GM21619 (cell line): Measurements from ENCODE around the gene KRTAP2-3.
"Not testable (repeated sequence)": the region's sequence is repeated elsewhere in the genome, so short reads cannot be mapped to it uniquely, and the experiment has no call there.

Experiments
- ATAC-seq: cut with Tn5 transposase; IDR thresholded peaks from one replicate; pipeline ENCODE4 v1.9.1; 2021; ENCODE audit not compliant: unreplicated experiment

Gene KRTAP2-3

DNA sequence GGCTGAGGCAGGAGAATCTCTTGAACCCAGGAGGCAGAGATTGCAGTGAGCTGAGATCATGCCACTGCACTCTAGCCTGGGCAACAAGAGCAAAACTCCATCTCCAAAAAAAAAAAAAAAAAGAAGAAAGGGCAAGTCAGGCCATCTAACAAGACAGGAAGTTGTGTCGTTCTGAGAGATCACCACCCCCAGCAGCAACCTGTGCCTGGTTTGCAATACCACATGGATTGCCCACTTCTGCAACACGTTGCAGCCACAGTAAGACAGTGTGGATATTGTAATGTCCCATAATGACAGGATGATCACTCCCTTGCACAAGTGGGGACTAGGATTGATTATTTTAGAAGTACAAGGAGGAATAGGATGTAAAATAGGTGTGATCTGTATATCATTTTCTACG, 9.1 kb upstream of the KRTAP2-3 start:
- no peak for ATAC-seq

DNA sequence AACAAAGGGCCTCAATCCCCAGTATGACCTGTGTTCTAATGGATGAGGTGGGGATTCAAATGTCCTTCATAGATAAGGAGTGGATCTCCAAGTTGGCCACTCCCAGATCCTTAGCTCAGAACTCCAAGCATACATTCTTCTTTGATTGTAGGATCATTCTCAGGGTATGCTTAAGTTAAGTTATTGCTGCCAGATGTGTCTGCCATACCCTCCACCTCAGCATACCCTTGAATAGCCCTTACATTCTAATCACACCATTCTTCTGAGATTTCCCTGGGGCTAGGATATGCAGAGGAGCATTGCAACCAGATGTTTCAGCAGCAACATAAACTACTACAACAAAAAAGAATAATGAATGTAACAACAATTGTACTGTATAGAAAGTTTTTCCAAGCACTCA, 7.4 kb upstream of the KRTAP2-3 start:
- ATAC-seq = no peak

DNA sequence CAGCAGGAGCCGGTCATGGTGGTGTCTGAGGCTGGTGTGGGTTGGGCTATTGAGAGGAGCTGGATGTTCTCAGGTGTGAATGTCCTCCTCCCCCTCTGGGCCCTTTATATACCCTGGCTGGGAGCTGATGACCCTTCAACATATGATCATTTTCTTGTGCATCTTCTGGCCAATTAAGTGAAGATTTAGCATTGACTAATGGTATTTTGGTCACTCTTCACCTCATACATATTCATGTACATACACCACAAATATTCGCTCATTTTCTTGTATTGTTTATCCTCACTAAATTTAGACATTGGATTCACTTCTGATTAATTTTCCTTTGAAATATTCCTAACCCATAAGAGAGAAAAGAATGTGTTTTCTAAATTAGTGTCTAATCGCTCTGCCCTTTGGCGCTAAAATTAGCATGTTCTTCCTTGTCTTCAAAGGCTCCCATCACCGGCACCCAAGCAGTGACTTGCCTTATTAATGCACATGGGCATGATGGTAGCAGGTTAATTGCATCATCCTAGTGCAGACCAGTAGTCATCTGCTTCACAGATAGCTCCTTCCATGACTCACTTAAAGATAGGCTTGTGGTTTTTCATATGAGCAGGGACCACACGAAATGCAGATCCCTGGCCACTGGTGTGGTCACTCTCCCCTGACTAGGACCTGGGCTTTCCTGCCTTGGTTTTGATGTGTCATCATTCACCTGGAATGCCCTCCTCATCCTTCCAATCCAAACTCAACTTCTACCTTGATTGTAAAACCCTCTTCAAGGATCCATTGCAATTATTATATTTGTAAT, 6.1 kb upstream of the KRTAP2-3 start, which contains the start of gene KRTAP2-4:
TSS of gene KRTAP2-4 (minus strand) at position 51 of the 796 bp plus-strand sequence. CDS start at position 17, 34 bp downstream.
- no peak for ATAC-seq

DNA sequence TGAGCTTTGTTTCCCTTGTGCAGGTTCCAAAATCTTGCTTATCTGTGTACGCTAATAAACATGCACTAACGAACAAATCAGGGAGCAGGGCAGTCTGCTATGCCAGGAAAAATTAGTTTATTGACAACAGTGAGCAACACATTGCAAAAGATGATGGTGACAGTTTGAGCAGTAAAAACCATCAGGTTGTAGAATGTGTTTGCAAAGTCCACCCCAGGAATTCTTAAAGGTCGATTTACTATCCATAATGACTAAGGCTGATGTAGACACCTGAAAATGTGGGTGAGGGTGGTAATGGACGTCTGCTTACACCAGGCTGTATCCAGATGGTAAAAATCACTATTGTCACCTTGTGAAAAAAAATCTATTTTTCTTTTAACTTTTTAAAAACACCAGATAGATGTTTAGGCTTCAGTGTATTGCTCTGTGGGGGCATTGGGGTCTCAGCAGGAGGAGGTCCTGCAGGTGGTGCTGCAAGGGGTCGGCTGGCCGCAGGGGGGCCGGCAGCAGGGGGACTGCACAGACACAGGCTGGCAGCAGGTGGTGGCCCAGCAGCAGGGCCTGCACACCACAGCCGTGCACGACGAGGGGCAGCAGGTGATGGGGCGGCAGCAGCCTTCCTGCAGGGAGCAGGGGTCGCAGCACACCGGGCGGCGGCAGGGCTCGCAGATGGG, 5.2 kb upstream of the KRTAP2-3 start:
- not testable (repeated sequence) for ATAC-seq

DNA sequence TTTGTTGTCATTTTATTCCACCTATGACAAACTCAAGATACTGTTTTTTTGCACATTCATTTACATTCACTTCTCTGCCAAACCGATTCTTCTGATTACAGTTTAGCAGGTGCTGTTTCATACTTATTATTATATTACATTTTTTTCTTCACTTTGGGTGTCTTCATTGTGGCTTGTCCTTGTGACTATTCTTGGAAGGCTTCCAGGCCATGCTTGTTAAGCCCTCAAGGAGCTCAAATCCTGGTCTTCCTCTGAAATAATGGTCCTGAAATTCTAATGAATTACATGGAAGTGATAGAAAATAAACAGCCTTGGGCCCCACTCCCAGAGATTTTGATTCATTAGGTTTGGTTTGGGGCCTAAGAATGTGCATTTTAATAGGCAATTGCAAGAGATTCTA, 4.4 kb upstream of the KRTAP2-3 start:
- no peak for ATAC-seq

DNA sequence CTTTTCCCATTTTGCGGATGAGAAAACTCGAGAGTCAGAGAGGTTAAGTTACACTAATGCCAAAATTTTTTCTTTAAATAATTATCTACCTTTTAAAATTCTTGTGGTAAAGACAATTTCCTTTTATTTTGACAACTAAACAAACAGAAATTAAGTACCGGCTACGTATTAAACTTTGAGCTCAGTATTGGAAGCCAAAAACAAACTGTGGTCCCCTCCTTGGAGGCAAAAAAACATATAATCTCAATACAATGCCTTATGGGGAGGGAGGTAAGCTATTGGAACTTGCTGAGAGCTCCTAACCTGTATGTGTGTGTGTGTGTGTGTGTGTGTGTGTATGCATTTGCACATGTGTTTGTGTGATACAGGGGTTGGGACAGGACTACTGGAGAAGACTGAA, 3.5 kb upstream of the KRTAP2-3 start:
- no peak for ATAC-seq

DNA sequence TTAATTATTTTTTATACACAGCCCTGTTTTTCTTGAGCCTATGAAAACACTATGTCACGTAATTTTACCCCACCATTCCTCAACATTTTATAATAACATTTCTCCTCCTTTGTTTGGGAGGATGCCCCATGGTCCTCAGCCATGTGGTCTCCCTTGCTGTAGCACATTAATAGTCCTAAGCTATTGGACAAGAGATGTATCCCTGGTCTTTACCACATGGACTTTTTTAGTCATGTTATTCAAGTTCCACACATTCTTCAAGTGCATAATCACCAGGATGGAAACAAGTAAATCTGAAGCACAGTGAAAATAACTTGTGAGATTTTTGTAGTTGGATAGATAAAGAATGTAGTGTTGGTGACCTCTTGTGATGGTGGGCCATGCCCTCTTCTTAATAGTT, 2.0 kb upstream of the KRTAP2-3 start:
- ATAC-seq = no peak

DNA sequence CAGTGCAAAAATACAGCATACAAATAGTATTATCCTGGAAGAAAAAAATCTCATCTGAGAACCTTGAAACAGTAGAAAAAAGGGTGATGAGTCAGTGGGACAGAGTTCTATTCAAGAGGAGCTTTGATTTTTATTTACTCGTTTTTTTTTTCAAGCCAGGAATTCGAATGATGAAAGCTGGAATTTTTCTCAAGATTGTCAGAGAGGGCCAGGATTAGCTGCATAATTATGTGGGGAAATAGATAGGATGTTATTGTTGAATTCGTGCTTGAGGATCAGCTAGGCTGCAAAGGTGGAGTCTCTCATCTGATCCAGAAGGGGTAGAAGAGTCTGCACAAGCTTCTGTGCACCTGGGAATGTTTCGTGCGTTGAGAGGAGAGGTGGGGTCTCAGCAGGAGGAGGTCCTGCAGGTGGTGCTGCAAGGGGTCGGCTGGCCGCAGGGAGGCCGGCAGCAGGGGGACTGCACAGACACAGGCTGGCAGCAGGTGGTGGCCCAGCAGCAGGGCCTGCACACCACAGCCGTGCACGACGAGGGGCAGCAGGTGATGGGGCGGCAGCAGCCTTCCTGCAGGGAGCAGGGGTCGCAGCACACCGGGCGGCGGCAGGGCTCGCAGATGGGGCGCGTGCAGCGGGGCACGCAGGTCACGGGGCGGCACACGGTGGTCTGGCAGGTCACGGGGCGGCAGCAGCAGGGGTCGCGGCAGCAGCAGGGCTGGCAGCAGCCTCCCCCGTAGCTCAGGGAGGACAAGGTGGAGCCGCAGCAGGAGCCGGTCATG, 450 bp downstream of the KRTAP2-3 start:
- not testable (repeated sequence) for ATAC-seq

DNA sequence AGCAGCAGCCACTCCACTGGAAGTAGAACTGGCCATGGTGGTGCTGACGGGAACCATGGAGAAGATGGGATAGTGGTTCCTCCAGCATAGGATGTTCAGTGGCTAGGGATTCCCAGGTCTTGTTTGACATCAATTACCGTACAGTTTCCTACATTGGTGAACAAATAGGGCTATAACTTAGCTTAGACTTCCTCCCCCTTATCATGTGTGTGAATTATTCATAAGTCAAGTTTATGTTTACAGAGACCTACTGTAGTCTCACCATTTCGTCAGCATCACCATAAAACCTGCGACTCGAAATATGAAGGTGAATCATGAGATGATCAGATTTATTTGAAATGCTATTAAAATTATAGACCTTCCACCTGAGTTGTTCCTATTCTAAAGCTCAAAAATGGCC, 1.2 kb downstream of the KRTAP2-3 start:
- no peak for ATAC-seq

DNA sequence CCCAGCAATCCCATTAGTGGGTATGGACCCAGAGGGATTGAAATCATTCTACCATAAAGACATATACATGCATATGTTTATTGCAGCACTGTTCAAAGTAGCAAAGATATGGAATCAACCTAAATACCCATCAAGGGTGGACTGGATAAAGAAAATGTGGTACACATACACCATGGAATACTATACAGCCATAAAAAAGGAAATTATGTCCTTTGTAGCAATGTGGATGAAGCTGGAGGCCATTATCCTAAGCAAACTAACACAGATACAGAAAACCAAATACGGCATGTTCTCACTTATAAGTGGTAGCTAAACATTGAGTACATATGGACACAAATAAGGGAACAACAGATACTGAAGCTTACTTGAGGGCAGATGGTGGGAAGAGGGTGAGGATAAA, 2.4 kb downstream of the KRTAP2-3 start:
- ATAC-seq = no peak

DNA sequence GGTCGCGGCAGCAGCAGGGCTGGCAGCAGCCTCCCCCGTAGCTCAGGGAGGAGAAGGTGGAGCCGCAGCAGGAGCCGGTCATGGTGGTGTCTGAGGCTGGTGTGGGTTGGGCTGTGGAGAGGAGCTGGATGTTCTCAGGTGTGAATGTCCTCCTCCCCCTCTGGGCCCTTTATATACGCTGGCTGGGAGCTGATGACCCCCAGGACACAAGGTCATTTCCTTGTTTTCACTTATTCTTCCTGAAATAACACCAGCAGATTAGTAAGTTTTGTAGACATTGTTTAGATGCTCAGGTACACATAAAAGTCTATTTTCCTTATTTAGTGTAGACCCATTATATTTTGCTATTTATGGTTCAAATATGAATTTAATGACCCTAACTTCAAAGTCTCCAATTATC, 4.8 kb downstream of the KRTAP2-3 start, which contains the start of gene KRTAP2-2:
TSS of gene KRTAP2-2 (minus strand) at position 101 of the 400 bp plus-strand sequence. CDS start at position 82, 19 bp downstream.
- not testable (repeated sequence) for ATAC-seq

DNA sequence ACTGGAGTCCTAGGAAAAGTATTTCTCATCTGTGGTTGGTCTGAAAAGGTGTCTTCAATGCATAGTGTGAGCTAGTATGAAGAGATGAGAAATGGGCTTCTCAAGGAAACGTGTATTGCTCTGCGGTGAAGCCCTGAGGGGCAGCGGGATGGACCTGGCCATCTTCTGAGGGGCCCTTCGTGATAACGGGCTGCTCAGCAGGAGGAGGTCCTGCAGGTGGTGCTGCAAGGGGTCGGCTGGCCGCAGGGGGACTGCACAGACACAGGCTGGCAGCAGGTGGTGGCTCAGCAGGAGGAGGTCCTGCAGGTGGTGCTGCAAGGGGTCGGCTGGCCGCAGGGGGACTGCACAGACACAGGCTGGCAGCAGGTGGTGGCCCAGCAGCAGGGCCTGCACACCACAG, 5.4 kb downstream of the KRTAP2-3 start:
- ATAC-seq = not testable (repeated sequence)

DNA sequence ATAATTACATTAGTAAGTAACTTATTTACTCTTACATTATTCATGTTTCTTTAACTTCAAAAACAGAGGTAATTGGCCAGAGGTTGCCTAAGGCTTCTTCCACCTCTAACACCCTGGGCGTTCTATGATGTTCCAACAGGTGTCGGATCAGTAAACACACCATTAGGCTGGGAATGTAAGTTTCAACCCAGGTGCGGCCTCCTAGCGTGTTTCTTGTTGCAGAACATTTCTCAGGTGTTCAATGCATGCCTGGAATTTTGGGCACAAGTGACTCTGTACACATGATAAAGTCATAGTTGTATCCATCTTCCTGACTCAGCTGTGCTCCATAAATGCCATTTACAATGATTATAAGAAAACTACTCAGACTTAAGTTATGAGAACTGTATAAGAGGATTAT, 5.9 kb downstream of the KRTAP2-3 start:
- ATAC-seq = no peak

DNA sequence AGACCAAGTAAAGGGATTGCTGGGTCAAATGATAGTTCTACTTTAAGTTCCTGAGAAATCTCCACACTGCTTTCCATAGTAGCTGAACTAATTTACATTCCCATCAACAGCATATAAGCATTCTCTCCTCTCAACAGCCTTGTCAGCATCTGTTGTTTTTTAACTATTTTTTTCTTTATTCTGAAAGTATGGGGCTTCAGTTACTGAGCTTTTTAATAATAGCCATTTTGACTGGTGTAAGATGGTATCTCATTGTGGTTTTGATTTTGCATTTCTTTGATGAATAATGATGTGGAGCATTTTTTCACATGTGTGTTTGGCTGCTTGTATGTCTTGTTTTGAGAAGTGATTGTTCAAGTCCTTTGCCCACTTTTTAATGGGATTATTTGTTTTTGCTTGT, 7.3 kb downstream of the KRTAP2-3 start:
- no peak for ATAC-seq

DNA sequence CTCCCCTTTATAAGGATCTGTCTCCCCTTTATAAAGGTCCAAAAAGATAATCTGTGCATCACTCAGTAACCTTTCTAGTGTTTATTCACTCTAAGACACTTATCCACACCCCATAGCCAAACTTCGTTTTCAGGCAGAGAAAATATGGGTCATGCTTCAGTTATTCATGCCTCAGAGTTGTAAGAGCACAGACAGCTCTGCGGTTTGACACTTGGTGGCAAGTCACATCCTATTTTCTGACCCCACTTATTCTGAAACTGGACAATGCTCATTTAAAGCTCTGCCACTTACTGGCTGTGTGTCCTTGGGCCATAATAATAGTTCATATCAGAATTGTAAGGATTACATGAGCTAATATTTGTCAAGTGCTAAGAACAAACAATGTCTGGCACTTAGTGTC, 10.8 kb downstream of the KRTAP2-3 start:
- ATAC-seq = no peak

DNA sequence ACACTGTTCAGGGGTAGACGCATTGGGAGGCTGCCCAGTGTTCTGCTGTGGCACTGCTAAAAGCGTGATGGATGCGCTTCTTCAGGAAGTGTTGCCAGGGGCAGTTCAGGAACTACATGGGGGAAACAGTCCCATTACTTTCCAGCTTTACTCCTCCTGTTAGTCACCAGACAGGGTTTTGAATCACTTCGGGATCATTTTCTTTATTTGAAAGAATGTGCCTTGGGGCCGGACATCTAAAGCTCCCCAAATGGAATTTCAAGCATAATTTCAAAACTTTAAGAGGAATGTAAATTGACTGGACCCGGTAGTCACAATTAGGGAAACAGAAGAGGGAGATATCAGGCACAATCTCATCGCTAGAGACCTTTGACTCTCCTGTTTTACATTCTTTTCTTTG, 11.5 kb downstream of the KRTAP2-3 start:
- ATAC-seq = no peak

DNA sequence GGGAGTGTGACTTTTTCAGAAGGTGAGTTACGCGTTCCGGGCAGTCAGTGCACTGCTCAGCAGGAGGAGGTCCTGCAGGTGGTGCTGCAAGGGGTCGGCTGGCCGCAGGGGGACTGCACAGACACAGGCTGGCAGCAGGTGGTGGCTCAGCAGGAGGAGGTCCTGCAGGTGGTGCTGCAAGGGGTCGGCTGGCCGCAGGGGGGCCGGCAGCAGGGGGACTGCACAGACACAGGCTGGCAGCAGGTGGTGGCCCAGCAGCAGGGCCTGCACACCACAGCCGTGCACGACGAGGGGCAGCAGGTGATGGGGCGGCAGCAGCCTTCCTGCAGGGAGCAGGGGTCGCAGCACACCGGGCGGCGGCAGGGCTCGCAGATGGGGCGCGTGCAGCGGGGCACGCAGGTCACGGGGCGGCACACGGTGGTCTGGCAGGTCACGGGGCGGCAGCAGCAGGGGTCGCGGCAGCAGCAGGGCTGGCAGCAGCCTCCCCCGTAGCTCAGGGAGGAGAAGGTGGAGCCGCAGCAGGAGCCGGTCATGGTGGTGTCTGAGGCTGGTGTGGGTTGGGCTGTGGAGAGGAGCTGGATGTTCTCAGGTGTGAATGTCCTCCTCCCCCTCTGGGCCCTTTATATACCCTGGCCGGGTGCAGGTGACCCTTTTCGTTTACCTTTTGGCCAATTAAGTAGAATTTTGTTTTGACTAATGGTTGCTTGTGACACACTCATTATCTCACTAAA, 13.0 kb downstream of the KRTAP2-3 start, which contains the start of gene KRTAP2-1:
TSS of gene KRTAP2-1 (minus strand) at position 582 of the 731 bp plus-strand sequence. CDS start at position 533, 49 bp downstream.
- not testable (repeated sequence) for ATAC-seq

DNA sequence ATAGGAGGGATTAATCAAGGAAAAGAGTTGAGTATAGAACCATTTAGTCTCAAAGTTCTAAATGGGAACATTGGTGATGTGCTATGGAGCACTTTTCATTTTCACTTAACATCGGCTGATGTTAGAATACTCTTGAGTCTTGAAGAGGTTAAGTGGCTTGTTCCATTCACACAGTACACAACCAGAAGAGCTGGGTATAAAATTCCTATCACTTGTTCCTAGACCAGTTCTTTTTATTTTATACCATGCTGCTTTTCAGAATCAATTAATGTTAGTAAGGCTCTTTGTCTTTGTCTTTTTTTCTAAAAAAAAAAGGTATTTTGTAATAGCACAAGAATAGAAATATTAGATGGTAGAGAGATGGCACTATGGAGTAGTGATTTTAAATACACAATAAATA, 17.0 kb downstream of the KRTAP2-3 start:
- ATAC-seq = no peak

DNA sequence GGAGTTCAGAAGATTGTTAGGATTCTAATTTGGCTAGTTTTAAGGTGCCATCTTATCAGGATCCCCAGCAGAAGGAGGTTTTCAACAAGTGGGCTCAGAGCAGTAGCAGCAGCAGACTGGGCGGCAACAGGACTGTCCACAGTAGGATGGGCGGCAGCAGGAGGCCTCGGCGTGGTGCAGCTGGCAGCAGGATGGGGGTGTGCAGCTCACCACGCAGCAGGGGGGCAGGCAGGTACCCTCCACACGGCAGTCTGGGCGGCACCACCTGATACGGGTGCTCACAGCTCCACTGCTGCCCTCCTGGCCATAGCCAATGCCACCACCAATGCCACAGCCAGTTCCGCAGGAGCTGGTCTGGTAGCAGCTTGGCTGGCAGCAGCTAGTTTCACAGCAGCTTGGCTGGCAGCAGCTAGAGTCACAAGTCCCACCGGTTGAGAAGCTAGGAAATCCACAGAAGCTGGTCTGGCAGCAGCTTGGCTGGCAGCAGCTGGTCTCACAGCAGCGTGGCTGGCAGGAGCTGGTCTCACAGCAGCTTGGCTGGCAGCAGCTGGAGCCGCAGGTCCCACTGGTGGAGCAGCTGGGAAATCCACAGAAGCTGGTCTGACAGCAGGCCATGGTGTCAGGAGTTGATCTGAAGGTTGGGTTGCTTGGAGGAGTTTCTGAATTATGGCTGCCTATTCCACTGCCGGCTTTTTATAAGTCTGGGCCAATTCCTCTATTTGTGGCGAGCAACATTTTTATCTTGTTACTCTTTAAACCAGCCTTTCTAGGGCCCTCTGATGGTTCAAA, 18.9 kb downstream of the KRTAP2-3 start, which contains the start of gene KRTAP1-1:
TSS of gene KRTAP1-1 (minus strand) at position 668 of the 789 bp plus-strand sequence. CDS start at position 615, 53 bp downstream.
- ATAC-seq = not testable (repeated sequence)
